ENCODE results near the gene CCNK. TPM values are rescaled to one million over a fixed set of nuclear protein-coding genes. Genes with fewer than 3 reads are reported as not detected.

Gene CCNK
- total RNA-seq, 4 donors from 2014 or later: 17.4 to 43.2 (median 34.4) TPM

DNA sequence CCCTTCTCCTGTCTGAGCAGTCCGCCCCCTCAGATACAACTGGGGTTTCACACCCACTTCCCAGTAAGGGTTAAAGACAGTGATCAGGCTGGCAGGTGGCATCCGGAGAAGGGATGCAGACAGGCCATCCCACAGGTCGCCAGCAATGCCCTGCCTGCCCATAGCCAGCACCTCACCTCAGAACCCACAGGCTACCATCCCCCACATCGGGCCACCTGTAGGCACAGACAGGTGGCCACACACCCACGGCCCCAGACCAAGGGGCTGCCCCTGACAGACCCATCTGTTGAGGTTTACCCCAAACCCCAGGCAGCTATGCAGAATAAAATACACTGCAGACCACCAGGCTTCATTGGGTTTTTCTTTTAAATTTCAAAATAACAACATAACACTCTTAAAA, 57.5 kb downstream of the CCNK start:
- no peaks in the 10 kb centered on the region for H3K9me3 ChIP-seq
- no peak for TF ChIP-seq POLR2A (IDR thresholded peaks at IDR 0.05)
- TF ChIP-seq, protein P1, sequence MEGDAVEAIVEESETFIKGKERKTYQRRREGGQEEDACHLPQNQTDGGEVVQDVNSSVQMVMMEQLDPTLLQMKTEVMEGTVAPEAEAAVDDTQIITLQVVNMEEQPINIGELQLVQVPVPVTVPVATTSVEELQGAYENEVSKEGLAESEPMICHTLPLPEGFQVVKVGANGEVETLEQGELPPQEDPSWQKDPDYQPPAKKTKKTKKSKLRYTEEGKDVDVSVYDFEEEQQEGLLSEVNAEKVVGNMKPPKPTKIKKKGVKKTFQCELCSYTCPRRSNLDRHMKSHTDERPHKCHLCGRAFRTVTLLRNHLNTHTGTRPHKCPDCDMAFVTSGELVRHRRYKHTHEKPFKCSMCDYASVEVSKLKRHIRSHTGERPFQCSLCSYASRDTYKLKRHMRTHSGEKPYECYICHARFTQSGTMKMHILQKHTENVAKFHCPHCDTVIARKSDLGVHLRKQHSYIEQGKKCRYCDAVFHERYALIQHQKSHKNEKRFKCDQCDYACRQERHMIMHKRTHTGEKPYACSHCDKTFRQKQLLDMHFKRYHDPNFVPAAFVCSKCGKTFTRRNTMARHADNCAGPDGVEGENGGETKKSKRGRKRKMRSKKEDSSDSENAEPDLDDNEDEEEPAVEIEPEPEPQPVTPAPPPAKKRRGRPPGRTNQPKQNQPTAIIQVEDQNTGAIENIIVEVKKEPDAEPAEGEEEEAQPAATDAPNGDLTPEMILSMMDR (IDR thresholded peaks at IDR 0.05): no peak
- no peak for DNase-seq
- no peak overlapping the region for H3K4me3 ChIP-seq
- peak overlapping the region; percentile 69 to 85 for H3K27ac ChIP-seq
- no peaks in the 10 kb centered on the region for H3K36me3 ChIP-seq
- no peaks in the 10 kb centered on the region for H3K27me3 ChIP-seq
- H3K4me1 ChIP-seq: peaks cover 16 to 30% of the 10 kb centered on the region in 2 donors
- intact Hi-C loops (cut with DNase I; ENCODE audit: low total_unique reads): no loop called here

DNA sequence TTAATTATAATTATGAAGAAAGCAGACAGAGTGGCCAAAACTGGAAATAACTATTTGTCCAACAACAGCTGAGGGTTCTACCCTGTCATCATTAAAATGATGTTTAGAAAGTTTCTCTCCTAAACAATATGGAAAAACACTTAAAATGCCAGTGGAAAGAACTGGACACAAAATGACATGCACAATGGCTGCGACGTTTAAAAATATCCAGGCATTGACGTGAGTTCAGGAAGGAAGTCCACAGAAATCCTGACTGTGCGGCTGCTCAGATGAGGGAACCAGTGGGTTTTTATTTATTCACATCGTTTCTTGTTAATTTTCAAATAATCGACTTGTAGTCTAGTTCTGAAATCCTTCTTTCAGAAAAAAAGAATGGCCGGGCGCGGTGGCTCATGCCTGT, 58.3 kb downstream of the CCNK start:
- peak overlapping the region; percentile 69 to 85 for H3K27ac ChIP-seq
- DNase-seq: no peak
- H3K27me3 ChIP-seq: no peaks in the 10 kb centered on the region
- intact Hi-C loops (cut with DNase I; ENCODE audit: low total_unique reads): no loop called here
- H3K36me3 ChIP-seq: no peaks in the 10 kb centered on the region
- H3K4me3 ChIP-seq: no peak overlapping the region
- TF ChIP-seq, protein P1 (IDR thresholded peaks at IDR 0.05): no peak
- TF ChIP-seq POLR2A (IDR thresholded peaks at IDR 0.05): no peak
- no peaks in the 10 kb centered on the region for H3K9me3 ChIP-seq
- peaks cover 16 to 27% of the 10 kb centered on the region in 2 donors for H3K4me1 ChIP-seq

DNA sequence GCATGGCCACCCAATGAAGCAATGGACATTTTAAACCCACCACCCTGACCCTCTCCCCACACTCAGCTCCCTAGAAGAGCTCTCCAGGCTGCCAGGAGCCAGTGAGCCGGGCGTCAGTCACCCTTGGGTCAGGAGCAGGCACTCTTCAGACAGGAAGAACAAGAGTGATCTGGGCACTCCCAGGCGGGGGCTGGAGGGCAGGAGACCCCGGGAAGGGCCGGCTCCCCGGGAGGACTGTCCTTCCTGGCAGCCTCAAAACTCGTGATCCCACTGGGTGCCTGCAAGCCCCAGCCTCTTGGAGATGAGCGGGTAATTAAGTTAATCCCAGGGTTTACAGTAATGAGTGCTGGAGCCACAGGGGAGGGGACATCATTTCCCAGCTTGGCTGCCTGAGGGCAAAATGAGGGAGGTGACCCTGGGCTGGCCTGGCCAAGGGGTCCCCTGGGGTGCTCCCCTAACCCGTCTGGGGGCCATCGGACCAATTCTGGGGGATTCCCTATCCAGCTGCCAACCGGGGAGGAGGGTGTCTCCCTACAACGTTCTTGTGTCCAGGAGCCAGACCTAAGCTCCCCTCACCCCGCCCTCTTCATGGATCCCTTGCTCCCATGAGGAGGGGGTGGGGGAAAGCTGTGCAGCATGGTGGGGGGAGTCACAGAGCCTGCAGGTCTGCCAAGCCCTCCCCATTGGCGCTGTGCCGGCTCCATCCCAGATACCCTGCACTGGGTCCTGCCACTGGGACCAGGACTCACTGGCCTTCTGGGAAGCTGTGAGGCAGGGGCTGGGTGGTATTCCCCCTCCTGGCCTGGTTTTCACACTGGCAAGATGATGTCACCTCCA, 59.2 kb downstream of the CCNK start:
- H3K27ac ChIP-seq: peak overlapping the region; percentile 3 to 69
- DNase-seq: no peak
- intact Hi-C loops (cut with DNase I; ENCODE audit: low total_unique reads): no loop called here
- no peak for TF ChIP-seq POLR2A (IDR thresholded peaks at IDR 0.05)
- TF ChIP-seq, protein P1 (IDR thresholded peaks at IDR 0.05): no peak
- H3K36me3 ChIP-seq: no peaks in the 10 kb centered on the region
- no peaks in the 10 kb centered on the region for H3K27me3 ChIP-seq
- no peak overlapping the region for H3K4me3 ChIP-seq
- no peaks in the 10 kb centered on the region for H3K9me3 ChIP-seq
- peaks cover 15 to 18% of the 10 kb centered on the region in 2 donors for H3K4me1 ChIP-seq

DNA sequence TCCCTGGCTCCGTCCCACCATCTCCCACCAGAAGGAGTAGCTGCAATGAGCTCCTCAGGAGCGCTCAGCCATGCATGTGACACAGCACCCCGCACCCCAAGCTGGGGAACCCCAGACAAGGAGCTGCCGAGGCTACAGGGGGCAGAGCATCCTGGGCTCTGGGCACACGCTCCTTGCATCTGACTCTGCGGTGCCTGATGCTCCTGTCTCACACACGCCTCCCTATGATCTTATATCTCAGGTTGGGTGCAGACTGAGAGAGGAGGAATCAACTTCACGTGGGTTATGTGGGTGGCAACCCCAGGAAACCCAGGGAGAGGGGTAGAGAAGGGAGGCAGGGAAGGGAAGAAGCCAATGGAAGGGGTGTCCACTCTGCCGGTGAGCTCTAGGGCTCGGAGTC, 60.0 kb downstream of the CCNK start:
- intact Hi-C loops (cut with DNase I; ENCODE audit: low total_unique reads): no loop called here
- no peaks in the 10 kb centered on the region for H3K36me3 ChIP-seq
- H3K4me3 ChIP-seq: no peak overlapping the region
- TF ChIP-seq POLR2A (IDR thresholded peaks at IDR 0.05): no peak
- TF ChIP-seq, protein P1 (IDR thresholded peaks at IDR 0.05): no peak
- peak overlapping the region in 1 of 2 donors; percentile 3 for H3K27ac ChIP-seq
- no peaks in the 10 kb centered on the region for H3K9me3 ChIP-seq
- no peaks in the 10 kb centered on the region for H3K27me3 ChIP-seq
- no peak for DNase-seq
- H3K4me1 ChIP-seq: peaks cover 12 to 16% of the 10 kb centered on the region in 2 donors

DNA sequence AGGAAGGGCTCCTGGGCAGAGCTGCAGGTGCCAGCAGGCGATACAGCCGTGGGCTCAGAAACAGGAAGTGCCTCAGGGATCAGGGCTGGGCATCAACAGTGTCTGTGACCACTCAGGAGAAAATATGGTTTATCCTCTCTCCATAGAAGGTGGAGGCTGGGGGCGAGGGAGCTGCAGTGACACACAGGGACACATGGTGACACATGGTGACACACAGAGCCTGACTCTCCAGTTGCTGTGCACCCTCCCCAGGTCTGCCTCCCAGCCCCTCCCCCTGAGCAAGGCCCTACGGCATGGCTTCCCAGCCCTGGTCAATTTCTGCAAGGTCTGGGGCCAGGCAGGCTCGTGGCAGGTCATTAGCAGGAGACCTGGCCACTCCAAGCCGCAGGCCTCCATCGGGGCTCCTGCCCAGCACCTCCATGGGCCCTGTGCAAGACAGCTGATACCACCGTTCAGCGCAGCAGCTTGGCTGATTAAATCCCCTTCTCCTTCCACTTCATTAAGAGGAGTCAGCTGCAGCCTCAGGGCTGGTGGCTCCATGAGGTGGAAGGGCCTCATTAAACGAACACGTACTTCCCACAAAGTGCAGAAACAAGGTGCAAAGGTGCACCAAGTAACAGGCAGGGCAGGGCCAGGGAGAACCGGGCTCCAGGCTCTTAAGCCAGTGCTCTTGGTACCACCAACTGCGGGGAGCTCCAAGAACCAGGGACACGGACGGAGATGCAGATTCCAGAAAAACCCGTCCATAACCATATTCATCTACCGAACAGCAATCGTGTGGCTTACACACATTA, 60.7 kb downstream of the CCNK start:
- Histone ChIP-seq H3K27me3 (no peaks in the 10 kb centered on the region), H3K27ac (no peak overlapping the region), H3K4me3 (no peak overlapping the region), H3K36me3 (no peaks in the 10 kb centered on the region), H3K9me3 (no peaks in the 10 kb centered on the region), H3K4me1 (peaks cover 12 to 13% of the 10 kb centered on the region in 2 donors)
- TF ChIP-seq POLR2A (IDR thresholded peaks at IDR 0.05): no peak
- TF ChIP-seq, protein P1 (IDR thresholded peaks at IDR 0.05): no peak
- DNase-seq: no peak
- intact Hi-C loops (cut with DNase I; ENCODE audit: low total_unique reads): no loop called here

All from uterus (tissue), 4 donors.